HG02981 (cell line): Measurements from ENCODE around the gene SYCP2L.
"Not testable (repeated sequence)": the region's sequence is repeated elsewhere in the genome, so short reads cannot be mapped to it uniquely, and the experiment has no call there.

Experiments used
- ATAC-seq: cut with Tn5 transposase; IDR thresholded peaks from one replicate; pipeline ENCODE4 v1.9.1; 2021; ENCODE audit warnings: mild to moderate bottlenecking, moderate library complexity; ENCODE audit not compliant: unreplicated experiment

SYCP2L gene

GRCh38 chr6:10877871-10878270 lies 9.0 kb upstream of the SYCP2L start:
- no peak for ATAC-seq

DNA sequence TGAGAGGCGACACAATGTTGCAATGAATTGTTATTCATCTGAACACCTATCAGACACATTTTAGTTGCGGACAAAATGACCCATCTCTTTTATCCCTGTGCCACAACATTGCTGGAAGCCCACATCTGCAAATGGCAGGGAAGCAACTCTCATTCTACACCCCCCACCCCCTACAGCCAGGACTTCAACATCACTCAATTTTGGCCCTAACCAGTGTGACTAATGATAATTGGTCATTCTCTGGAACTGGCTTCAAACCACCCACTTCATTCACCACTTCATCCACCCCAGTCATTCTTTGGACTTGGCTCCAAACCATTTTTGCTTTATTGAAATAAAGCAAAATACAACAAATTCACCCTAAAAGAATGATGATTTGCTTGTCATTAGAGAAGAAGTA lies 6.5 kb upstream of the SYCP2L start:
- ATAC-seq = no peak

DNA sequence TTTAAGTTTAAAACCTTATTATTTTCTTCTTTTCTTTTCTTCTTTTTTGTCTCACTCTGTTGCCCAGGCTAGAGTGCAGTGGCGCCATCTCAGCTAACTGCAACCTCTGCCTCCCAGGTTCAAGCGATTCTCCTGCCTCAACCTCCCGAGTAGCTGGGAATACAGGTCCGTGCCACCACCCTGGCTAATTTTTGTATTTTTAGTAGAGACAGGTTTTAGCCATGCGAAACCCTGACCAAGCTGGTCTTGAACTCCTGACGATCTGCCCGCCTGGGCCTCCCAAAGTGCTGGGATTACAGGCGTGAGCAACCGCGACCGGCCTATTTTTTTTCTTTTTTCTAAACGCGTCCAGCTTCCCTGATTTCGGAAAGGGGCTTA lies 4.6 kb upstream of the SYCP2L start:
- ATAC-seq = not testable (repeated sequence)

DNA sequence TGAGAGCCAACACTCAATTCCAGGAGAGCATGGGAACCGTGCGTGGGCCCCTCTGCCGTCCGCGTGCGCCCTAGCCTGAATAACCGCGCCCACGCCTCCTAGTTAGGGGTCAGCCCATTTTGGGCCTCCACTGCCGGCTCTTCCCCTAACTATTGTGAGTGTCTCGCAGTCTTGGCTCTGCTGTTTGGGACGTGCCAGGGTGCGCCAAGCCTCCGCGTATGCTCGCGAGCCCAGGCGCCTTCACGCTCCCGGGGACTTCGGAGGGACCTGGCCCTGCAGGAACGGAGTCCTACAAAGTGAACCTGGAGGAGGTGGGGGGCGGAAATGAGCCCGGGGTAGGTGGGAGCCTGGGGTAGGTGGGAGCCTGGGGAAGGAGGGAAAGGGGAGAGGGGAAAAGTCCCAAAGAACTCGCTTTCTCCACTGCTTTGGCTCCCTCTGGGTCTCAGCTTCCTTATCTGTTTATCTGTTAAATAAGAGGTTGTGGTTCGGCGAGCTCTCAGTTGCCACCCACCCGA lies 4.1 kb upstream of the SYCP2L start:
- no peak for ATAC-seq

DNA sequence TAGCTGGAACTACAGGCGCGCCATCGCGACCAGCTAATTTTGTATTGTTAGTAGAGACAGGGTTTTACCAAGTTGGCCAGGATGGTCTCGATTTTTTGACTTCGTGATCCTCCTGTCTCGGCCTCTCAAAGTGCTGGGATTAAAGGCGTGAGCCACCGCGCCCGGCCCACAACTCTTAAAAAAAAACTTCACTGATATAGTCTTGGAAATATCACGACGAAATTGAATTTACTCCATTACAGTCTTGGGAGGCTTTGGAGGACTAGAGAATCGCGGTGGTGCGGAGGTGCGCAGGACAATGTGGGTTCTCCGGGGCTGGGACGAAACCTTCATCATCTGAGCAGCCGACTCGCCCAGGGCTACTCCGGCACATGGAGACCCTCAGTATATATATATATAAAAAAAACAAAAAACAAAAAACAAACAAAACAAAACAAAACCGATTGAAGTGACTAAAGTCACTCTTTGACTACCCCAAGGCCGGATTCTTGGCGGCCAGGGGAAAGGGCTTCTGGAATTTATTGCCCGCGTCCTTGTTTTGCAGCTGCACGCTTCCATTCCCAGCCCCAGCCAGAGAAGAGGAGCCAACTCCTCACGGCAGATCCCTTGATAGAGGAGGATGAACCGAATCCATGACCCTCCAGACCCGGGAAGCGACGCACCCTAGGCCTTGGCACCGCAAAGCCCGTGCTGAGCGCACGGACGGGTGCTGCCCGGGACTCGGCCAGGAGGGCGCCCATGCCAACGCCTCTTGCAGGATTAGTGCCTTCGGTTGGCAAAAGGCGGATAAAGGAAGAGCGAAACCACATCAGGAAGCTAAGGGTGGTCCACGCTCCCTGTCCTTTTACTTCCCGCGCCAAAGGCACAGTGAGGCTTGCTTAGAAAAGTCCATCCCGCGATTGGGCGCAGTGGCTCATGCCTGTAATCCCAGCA lies 3.3 kb upstream of the SYCP2L start:
- ATAC-seq = no peak

DNA sequence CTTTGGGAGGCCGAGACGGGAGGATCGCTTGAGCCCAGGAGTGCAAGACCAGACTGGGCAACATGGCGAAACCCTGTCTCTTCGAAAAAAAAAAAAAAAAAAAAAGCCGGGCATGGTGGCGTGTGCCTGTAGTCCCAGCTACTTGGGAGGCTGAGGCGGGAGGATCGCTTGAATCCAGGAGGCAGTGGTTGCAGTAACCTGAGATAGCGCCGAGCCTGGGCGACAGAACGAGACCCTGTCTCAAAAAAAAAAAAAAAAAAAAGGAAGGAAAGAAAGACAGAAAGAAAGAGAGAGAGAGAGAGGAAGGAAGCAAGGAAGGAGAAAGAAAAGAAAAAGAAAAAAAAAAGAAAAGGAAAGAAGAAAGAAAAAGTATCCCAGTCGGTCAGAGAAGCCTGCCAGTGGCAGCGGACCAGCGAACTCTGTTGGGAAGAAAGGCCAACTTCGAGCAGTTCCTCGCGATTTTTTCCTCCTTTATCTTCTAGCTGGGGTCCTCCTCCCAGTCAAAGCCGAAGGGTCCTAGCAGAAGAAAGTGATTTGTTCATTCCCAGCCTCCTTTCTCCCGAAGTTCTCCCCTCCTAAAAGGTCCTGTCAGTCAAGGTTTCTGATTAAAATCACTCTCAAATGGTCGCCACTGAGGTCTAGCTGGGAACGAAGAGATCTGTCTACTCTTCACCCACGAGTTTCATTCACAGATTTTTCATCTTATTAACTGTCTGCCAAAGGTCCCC lies 2.4 kb upstream of the SYCP2L start:
- no peak for ATAC-seq

DNA sequence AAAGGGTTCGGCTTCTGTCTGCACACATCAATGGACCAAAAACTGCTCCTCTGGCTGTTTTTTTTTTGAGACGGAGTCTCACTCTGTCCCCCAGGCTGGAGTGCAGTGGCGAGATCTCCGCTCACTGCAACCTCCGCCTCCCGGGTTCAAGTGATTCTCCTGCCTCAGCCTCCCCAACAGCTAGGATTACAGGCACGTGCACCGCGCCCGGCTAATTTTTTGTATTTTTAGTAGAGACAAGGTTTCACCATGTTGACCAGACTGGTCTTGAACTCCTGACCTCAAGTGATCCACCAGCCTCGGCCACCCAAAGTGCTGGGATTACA lies 524 bp upstream of the SYCP2L start:
- not testable (repeated sequence) for ATAC-seq

GRCh38 chr6:10890151-10890550 lies 3.3 kb downstream of the SYCP2L start:
- ATAC-seq = no peak

DNA sequence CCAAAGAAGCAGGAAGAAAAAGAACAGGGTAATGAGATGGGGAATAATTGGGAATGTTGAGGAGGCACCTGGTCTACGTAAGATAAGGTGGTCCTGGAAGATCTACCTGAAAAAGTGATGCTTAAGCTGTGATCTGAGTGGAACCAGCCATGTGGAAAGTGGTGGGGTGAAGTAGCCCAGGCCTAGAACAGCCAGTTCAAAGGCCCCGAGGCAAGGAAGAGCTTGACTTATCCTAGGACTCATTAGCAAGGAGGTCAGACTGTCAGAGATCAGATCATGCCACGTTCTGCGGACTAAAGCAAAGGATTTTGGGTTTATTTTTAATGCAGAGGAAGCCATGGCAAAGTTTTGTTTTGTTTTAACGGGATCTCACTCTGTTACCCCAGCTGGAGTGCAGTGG lies 5.1 kb downstream of the SYCP2L start:
- ATAC-seq = no peak

GRCh38 chr6:10894958-10895357 lies 8.1 kb downstream of the SYCP2L start:
- ATAC-seq = no peak

DNA sequence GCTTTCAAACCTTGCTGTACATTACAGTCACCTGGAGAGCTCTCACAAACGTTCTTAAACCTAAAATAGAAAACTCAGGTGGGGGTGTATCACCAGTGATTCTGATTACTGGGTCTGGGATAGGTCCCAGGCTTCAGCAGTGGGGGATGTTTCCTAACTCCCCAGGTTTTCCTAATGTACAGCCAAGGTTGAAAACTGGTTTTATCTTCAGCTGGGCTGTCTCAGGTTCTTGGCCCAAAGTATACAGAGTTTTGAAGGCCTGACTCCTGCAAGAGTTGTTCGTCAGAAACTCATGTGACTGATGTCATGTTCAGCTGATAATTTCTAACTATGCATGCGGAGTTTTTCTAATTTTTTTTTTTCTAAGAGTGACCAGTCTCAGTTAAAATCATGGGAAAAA lies 9.8 kb downstream of the SYCP2L start:
- no peak for ATAC-seq

DNA sequence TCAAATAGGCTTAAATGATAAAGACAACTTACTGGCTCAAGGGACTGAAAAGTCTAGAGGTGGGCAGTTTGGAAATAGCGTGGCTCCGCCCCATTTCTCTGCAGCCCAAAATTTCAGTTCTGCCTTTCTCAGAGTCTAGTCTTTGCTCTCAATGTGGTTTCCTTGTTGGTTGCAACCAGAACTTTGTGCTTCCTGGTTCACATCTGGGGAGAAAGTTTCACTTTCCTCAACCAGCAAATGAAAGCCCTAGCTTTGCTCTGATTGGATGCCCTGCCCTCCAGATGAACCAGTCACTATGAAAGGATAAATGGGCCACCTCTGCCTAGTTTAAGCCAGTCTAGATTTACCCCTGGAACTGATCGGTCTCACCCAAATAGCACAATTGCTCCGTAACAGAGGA lies 14.9 kb downstream of the SYCP2L start:
- peak; percentile 95 for ATAC-seq

DNA sequence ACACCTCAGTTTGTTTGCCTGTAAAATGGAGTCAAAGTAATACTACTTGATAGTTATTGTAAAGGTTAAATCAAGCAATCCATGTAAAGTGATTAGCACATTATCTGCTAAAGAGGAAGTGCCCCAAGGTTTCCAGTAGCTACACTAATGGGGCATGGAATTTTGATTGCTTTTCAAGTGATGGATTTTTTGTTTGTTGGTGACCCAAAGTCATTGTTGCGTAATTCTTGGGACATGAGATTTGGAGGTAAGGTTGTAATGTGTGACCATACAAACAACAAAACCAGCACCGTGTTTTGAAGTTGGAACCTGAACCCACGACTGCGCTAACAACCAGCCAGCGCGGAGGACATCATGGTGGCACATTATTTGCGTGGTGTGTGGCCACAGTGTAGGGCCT lies 17.2 kb downstream of the SYCP2L start:
- no peak for ATAC-seq

DNA sequence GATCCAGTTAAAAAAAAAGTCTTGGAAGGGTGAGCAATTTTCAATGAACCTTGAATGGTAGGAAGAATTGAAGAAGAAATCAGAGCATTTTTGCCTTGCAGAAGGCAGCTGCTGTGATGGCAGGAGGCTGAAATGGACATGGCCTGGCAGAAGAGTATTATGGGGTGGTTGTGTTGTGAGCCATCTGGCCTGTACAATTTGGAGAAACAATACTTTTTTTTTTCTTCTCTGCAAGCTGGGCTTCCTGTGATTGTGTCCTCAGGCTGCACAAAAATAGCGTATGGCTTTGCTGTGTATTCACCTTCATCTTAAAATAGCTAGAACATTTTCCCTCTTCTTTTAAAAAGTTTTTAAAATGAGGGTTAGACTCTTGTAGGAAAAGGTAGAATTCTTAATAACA lies 21.4 kb downstream of the SYCP2L start:
- no peak for ATAC-seq

DNA sequence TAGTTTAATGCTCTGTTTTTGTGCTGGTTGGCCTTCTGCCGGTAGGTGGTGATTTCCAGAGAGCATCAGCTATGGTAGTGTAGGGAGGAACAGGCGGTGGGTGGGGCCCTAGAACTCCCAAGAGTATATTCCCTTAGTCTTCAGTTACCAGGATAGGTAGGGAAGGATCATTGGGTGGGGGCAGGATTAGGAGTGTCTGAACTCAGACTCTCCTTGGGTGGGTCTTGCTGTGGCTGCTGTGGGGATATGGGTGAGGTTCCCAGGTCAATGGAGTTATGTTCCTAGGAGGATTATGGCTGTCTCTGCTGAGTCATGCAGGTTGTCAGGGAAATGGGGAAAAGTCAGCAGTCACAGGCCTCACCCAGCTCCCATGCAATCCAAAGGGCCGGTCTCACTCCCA lies 32.7 kb downstream of the SYCP2L start:
- not testable (repeated sequence) for ATAC-seq

- ATAC-seq = no peak
Measured at GRCh38 chr6:10933126-10933525, 46.3 kb downstream of the SYCP2L start.

GRCh38 chr6:10939840-10940239 lies 53.0 kb downstream of the SYCP2L start:
- no peak for ATAC-seq

DNA sequence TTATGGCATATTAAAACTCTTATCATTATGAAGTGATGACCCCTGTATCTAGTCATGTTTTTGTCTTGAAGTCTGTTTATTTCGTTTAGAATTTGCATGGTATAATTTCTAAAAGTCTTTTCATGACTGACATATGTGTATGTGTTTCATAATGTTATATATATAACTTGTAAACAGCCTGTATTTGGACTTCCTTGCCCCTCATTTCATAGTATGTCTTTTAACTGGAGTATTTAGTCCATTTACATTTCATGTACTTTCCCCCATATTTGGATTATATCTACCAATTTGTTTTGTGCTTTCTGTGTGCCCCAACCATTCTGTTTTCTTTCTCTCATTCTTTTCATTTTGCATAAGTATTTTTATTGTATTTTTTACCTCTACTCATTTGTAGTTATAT lies 59.0 kb downstream of the SYCP2L start:
- no peak for ATAC-seq

DNA sequence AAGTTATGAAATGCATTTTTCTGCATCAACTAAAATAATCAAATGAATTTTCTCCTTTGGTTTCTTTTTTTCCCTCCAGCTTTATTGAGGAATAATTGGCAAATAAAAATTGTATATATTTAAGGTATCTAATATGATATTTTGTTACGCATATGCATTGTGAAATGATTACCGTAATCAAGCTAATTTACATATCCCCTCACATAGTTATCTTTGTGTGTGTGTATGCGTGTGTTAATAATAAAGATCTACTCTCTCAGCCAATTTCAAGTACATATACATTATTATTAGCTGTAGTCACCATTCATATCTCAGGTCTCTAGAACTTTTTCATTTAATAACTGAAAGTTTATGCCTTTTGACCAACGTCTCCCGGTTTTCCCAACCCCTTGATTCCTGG lies 61.1 kb downstream of the SYCP2L start:
- ATAC-seq = no peak

GRCh38 chr6:10949579-10950490 lies 63.0 kb downstream of the SYCP2L start:
- ATAC-seq = no peak

GRCh38 chr6:10951675-10952282 lies 64.9 kb downstream of the SYCP2L start:
- no peak for ATAC-seq
